Osteocyte (in vitro differentiated cells): ENCODE results near the gene ACSS1. TPM values are rescaled to one million over a fixed set of nuclear protein-coding genes. Genes with fewer than 3 reads are reported as not detected.

Experiments
- DNase-seq: peaks from one replicate; pipeline ENCODE4 v3.0.0; 2021; ENCODE audit warnings: mixed read lengths; ENCODE audit not compliant: unreplicated experiment; ENCODE audit errors: extremely low spot score
- H3K27ac Mint-ChIP-seq: one replicate; pipeline ENCODE4 v1.8.0; 2021; ENCODE audit warnings: mild to moderate bottlenecking, mixed read lengths; ENCODE audit not compliant: unreplicated experiment
- H3K27me3 Mint-ChIP-seq: one replicate; pipeline ENCODE4 v1.8.0; 2021; ENCODE audit warnings: mixed read lengths; ENCODE audit not compliant: unreplicated experiment
- H3K36me3 Mint-ChIP-seq: one replicate; pipeline ENCODE4 v1.8.0; 2021; ENCODE audit warnings: mixed read lengths; ENCODE audit not compliant: unreplicated experiment
- H3K4me1 Mint-ChIP-seq: one replicate; pipeline ENCODE4 v1.8.0; 2021; ENCODE audit warnings: mixed read lengths; ENCODE audit not compliant: unreplicated experiment
- H3K4me3 Mint-ChIP-seq: one replicate; pipeline ENCODE4 v1.8.0; 2021; ENCODE audit warnings: mild to moderate bottlenecking, moderate library complexity, mixed read lengths; ENCODE audit not compliant: unreplicated experiment
- H3K9me3 Mint-ChIP-seq: one replicate; pipeline ENCODE4 v1.8.0; 2021; ENCODE audit warnings: mixed read lengths; ENCODE audit not compliant: unreplicated experiment
- total RNA-seq: library from RNA; stranded (reverse); gene quantifications from 2 replicates; pipeline ENCODE4 v1.2.1, GENCODE V29; 2021
- TF ChIP-seq, protein P1 (sequence below): fragments of 200-600 bp; sonication (generic); IDR thresholded peaks from 2 replicates; pipeline ENCODE4 v1.5.0; 2021; ENCODE audit warnings: antibody characterized with exemption, mild to moderate bottlenecking, moderate library complexity

The ACSS1 gene
- total RNA-seq, 1 donor from 2014 or later = 8.2 TPM

DNA sequence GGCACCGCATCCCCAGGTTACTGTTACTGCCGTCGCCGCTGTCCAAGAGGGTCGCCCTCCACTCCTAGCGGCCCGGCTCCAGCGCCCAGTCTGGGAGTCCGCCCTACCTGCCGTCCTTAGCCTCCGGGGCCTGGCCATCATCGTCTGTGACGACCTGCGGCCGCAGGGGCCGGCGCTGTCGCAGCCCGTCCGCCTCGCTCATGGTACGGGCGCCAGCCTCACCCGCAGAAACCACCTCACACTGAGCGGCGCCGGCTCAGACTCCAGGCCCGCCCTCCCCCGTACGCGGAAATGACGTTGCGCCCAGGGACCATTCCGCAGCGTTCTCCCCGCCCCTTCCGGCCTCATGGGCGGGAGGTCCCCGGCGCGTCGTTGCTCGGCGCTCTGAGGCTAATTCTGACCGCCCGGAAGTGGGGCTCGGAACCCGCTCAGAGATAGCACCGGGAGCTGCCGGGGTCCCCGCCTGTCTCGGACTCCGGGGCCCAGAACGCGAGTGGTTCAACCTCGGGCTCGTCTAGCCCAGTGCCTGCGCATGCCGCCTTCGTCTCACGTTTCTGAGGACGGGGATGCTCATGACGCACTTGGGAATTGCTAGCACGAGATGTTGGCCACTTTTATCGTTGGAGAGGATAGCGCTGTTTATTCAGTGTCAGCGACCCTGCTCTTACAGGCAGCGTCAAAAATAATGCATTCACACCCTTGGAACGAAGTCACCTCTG lies 65.3 kb downstream of the ACSS1 start, which contains the start of gene APMAP:
Gene APMAP (minus strand): TSS at position 265 of the 719 bp plus-strand sequence. CDS start 63 bp downstream, at position 202.
- TF ChIP-seq, protein P1, sequence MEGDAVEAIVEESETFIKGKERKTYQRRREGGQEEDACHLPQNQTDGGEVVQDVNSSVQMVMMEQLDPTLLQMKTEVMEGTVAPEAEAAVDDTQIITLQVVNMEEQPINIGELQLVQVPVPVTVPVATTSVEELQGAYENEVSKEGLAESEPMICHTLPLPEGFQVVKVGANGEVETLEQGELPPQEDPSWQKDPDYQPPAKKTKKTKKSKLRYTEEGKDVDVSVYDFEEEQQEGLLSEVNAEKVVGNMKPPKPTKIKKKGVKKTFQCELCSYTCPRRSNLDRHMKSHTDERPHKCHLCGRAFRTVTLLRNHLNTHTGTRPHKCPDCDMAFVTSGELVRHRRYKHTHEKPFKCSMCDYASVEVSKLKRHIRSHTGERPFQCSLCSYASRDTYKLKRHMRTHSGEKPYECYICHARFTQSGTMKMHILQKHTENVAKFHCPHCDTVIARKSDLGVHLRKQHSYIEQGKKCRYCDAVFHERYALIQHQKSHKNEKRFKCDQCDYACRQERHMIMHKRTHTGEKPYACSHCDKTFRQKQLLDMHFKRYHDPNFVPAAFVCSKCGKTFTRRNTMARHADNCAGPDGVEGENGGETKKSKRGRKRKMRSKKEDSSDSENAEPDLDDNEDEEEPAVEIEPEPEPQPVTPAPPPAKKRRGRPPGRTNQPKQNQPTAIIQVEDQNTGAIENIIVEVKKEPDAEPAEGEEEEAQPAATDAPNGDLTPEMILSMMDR = no peak
- no peaks in the 10 kb centered on the region for H3K9me3 Mint-ChIP-seq
- H3K36me3 Mint-ChIP-seq = peaks cover 2% of the 10 kb centered on the region
- H3K4me1 Mint-ChIP-seq = peaks cover 42% of the 10 kb centered on the region
- H3K27ac Mint-ChIP-seq = peak within 1 kb of the TSS; percentile 95
- H3K27me3 Mint-ChIP-seq = peaks cover 7% of the 10 kb centered on the region
- peak within 1 kb of the TSS; percentile 92 for H3K4me3 Mint-ChIP-seq
- peak; percentile 96 for DNase-seq

DNA sequence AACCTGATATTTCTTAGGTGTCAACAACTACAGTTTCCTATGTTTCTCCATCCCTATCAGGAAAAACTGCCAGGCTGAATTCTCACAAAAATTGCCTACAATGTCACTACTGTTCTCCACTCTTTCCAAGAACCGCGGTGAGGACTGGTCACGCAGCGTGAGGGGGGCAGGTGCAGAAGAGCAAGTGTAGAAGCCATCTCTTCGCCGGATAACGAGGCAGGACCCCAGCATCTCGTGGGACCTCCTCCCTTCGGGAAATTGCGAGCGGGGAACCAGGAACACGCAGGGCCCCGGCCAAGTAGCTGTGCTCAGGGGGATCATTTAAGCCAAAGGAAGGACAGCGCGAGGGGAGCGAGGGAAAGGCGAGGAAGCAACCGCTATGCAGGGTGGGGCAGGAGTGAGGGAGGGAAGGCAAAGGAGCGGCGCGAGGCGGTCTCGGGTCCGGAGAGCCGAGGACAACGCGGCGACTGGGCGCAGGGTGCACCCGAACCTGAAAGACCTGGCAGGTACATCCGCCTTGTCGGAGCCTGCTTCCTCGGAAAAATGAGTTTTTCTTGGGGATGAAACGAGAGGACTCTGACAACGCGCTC lies 65.9 kb downstream of the ACSS1 start:
- Mint-ChIP-seq H3K36me3 (peaks cover 2% of the 10 kb centered on the region), H3K4me3 (peak overlapping the region; percentile 92), H3K27me3 (peaks cover under 1% of the 10 kb centered on the region), H3K4me1 (peaks cover 42% of the 10 kb centered on the region), H3K27ac (peak overlapping the region; percentile 95), H3K9me3 (no peaks in the 10 kb centered on the region)
- no peak for DNase-seq
- TF ChIP-seq, protein P1 = no peak

DNA sequence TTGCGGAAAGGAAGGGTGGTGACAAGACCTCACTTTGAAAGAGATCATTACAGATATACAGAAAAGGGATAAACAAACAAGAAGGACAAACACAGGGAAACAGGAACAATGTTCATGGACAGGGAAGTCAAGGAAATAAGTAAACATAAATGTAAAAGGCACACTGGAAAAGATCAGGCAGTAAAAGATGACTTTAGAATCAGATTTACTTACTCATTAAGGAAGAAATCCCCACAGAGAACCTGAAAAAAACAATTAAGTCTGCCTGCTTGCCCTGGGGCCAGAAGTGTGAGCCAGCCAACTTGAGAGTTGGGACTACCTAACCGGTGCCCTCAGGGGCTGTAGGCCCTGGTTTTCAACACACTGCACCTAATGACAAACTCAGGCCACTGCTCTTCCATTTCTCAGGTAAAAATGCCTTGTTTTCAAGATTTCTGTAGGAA lies 67.1 kb downstream of the ACSS1 start:
- no peaks in the 10 kb centered on the region for H3K27me3 Mint-ChIP-seq
- TF ChIP-seq, protein P1 = no peak
- no peak overlapping the region for H3K27ac Mint-ChIP-seq
- H3K4me3 Mint-ChIP-seq = peak overlapping the region; percentile 92
- no peaks in the 10 kb centered on the region for H3K9me3 Mint-ChIP-seq
- peaks cover 2% of the 10 kb centered on the region for H3K36me3 Mint-ChIP-seq
- H3K4me1 Mint-ChIP-seq = peaks cover 38% of the 10 kb centered on the region
- DNase-seq = peak; percentile 44

DNA sequence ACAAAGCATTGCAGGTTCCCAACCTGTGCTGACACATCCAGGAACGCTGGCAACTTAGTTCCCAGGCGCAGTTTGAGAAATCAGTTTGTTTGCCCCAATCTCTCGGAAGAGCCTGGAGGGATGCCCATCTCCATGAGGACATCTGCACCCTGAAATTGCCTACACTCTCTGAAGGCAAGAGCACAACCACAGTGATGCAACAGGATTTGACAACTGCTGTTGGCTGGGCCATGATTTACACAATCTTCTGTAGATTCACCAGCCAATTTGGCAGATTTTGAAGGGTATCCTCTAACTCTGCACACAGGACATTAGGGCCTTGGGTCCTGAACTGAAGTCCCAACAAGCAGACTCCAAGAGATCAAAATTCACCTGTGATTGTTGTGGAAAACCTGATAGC lies 68.8 kb downstream of the ACSS1 start:
- peaks cover 2% of the 10 kb centered on the region for H3K36me3 Mint-ChIP-seq
- TF ChIP-seq, protein P1 = no peak
- no peaks in the 10 kb centered on the region for H3K9me3 Mint-ChIP-seq
- no peaks in the 10 kb centered on the region for H3K27me3 Mint-ChIP-seq
- DNase-seq = no peak
- H3K4me3 Mint-ChIP-seq = no peak overlapping the region
- H3K4me1 Mint-ChIP-seq = peaks cover 30% of the 10 kb centered on the region
- no peak overlapping the region for H3K27ac Mint-ChIP-seq
